ENCODE measurements around the gene IQGAP2. TPM values are rescaled to one million over a fixed set of nuclear protein-coding genes. Genes with fewer than 3 reads are reported as not detected.

The IQGAP2 gene
- total RNA-seq, 1 experiment from 2014 or later = 36.8 TPM

DNA sequence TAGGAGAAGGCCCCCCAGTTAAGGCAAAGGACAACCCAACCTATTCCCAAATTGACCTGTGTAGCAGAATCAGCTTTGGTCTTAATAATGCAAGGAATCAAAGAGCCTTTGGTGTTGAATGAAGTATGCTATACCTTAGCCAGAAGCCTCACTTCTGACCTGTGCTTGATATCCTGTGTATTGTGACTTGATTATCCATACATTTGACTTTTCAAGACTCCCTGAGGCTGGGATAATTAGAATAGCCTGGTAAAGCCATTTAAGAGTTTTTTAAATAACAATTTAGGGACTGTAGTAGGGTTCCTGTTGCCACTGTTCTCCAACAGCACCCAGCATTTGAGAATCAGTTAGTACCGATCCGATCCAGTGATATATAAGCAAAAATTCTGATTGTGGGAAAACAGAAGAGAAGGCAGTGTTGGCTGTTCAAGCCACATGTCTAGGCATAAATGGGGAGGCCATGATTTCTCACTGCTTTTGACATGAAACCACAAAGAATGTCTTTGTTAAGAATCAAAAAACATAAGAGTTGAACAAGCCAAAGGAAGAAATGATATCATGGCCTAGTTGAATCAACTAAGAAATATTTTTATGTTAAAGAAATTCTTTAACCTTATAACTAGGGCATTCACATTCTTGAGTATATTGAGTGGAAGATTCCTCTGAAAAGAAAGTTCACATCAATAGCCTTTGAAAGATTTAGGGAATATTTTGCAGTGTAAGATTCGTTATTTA lies 121.2 kb downstream of the IQGAP2 start:
- no peak for DNase-seq
- no peaks in the 10 kb centered on the region for H3K36me3 ChIP-seq (replicated peaks; ENCODE audit: control insufficient read depth, insufficient read depth, low read length)
- no peak overlapping the region for H3K4me3 ChIP-seq (ENCODE audit: insufficient read depth, low read depth, low read length)
- no peaks in the 10 kb centered on the region for H3K27me3 ChIP-seq (ENCODE audit: control insufficient read depth, insufficient read depth, low read length)

GRCh38 chr5:76524868-76525267 lies 121.8 kb downstream of the IQGAP2 start:
- no peak for DNase-seq
- Histone ChIP-seq H3K4me3 (ENCODE audit: insufficient read depth, low read depth, low read length) (no peak overlapping the region), H3K27me3 (ENCODE audit: control insufficient read depth, insufficient read depth, low read length) (no peaks in the 10 kb centered on the region), H3K36me3 (replicated peaks; ENCODE audit: control insufficient read depth, insufficient read depth, low read length) (no peaks in the 10 kb centered on the region)

DNA sequence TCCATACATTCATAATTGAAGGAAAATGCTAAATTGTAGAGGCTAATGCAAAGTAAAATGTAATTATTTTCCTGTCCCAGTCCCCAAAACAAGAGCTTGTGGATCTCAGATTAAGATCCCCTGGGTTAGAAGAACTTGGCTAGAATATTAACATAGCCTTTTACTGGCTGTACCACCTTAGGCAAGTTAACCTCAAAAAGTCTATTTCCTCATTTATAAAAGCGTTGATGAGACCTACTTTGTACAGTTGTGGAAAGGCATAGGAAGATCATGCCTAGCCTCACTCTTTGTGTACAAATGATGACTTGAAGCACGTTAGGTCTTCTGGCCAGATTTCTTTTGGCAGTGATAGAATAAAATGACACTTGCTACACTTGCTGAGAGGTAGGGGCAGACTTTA lies 122.9 kb downstream of the IQGAP2 start:
- no peaks in the 10 kb centered on the region for H3K36me3 ChIP-seq (replicated peaks; ENCODE audit: control insufficient read depth, insufficient read depth, low read length)
- no peak overlapping the region for H3K4me3 ChIP-seq (ENCODE audit: insufficient read depth, low read depth, low read length)
- no peak for DNase-seq
- H3K27me3 ChIP-seq (ENCODE audit: control insufficient read depth, insufficient read depth, low read length) = no peaks in the 10 kb centered on the region

DNA sequence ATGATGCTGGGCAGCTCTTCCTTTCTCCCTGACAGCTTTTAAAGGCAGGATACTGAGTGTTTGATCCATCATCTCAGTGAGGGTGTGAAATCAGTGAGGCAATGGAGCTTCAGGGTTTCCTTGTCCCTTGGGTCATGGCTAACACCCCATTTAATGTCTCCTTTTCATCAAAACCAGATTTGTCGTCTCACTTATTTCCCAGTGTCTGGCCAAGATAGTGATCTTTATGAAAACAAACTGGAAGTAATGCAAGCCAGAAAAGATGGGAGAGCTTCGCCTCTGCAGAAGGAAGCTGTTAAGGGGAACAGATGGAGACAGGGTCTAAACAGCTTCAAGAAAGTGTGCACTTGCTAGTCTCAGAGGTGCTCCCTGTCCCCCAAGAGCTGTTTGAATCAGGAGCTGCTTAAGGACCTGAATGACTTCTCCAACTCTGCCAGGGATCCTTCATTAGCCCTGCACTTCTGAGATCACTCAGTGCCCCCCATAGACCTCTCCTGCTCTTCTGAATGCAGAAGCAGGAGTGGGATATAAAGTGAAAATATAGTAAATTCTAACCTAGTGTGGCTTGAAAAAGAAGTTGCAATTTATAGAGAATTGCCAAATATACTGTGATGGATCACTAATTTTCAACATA lies 124.0 kb downstream of the IQGAP2 start:
- no peak overlapping the region for H3K4me3 ChIP-seq (ENCODE audit: insufficient read depth, low read depth, low read length)
- no peaks in the 10 kb centered on the region for H3K27me3 ChIP-seq (ENCODE audit: control insufficient read depth, insufficient read depth, low read length)
- no peaks in the 10 kb centered on the region for H3K36me3 ChIP-seq (replicated peaks; ENCODE audit: control insufficient read depth, insufficient read depth, low read length)
- DNase-seq = no peak

GRCh38 chr5:76527685-76528161 lies 124.6 kb downstream of the IQGAP2 start:
- DNase-seq = no peak
- H3K4me3 ChIP-seq (ENCODE audit: insufficient read depth, low read depth, low read length) = no peak overlapping the region
- H3K27me3 ChIP-seq (ENCODE audit: control insufficient read depth, insufficient read depth, low read length) = no peaks in the 10 kb centered on the region
- H3K36me3 ChIP-seq (replicated peaks; ENCODE audit: control insufficient read depth, insufficient read depth, low read length) = no peaks in the 10 kb centered on the region

GRCh38 chr5:76528547-76529331 lies 125.7 kb downstream of the IQGAP2 start:
- Histone ChIP-seq H3K27me3 (ENCODE audit: control insufficient read depth, insufficient read depth, low read length) (no peaks in the 10 kb centered on the region), H3K4me3 (ENCODE audit: insufficient read depth, low read depth, low read length) (no peak overlapping the region), H3K36me3 (replicated peaks; ENCODE audit: control insufficient read depth, insufficient read depth, low read length) (no peaks in the 10 kb centered on the region)
- no peak for DNase-seq

- DNase-seq = no peak
- no peaks in the 10 kb centered on the region for H3K27me3 ChIP-seq (ENCODE audit: control insufficient read depth, insufficient read depth, low read length)
These were observed 126.6 kb downstream of the IQGAP2 start for GRCh38 chr5:76529464-76530344.

DNA sequence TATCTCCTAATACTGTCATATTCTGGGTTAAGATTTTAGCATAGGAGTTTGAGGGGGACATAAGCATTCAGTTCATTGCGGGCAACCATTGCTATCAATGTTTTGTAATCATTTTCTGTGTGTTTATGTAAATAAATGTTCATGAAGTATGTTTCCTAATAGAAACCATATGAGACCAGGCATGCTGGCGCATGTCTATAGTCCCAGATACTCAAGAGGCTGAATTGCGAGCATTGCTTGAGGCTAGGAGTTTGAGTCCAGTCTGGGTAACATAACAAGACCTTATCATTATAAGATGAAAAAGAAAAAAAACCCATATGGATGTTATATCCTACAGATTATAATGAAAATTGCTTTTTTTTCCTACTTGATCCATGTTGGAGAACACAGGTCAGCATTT lies 129.0 kb downstream of the IQGAP2 start:
- Histone ChIP-seq H3K36me3 (replicated peaks; ENCODE audit: control insufficient read depth, insufficient read depth, low read length) (no peaks in the 10 kb centered on the region), H3K4me3 (ENCODE audit: insufficient read depth, low read depth, low read length) (no peak overlapping the region), H3K27me3 (ENCODE audit: control insufficient read depth, insufficient read depth, low read length) (no peaks in the 10 kb centered on the region)
- no peak for DNase-seq

More at GRCh38 chr5:76529464-76530344, 126.6 kb downstream of the IQGAP2 start:
- Histone ChIP-seq H3K36me3 (replicated peaks; ENCODE audit: control insufficient read depth, insufficient read depth, low read length) (no peaks in the 10 kb centered on the region), H3K4me3 (ENCODE audit: insufficient read depth, low read depth, low read length) (no peak overlapping the region)

DNA sequence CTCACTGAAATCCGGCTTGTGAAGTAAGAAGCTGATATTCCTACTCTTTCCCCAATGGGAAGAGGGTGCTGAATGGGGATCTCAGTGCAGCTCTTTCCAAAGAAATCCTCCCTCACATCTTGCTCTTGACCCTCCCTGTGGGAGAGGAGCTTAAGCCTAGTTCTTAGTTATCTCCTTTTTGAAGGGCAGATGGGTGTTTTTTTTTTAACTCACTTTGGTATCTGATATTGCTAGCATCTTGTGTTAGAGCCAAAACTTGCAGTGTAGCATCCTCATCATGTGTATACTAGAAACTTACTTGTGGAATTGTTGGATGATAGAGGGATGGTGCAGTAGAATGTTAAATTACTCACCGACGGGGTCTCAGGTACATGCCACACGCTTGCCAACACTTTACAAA lies 129.9 kb downstream of the IQGAP2 start:
- Histone ChIP-seq H3K27me3 (ENCODE audit: control insufficient read depth, insufficient read depth, low read length) (no peaks in the 10 kb centered on the region), H3K36me3 (replicated peaks; ENCODE audit: control insufficient read depth, insufficient read depth, low read length) (no peaks in the 10 kb centered on the region), H3K4me3 (ENCODE audit: insufficient read depth, low read depth, low read length) (no peak overlapping the region)
- DNase-seq = no peak

DNA sequence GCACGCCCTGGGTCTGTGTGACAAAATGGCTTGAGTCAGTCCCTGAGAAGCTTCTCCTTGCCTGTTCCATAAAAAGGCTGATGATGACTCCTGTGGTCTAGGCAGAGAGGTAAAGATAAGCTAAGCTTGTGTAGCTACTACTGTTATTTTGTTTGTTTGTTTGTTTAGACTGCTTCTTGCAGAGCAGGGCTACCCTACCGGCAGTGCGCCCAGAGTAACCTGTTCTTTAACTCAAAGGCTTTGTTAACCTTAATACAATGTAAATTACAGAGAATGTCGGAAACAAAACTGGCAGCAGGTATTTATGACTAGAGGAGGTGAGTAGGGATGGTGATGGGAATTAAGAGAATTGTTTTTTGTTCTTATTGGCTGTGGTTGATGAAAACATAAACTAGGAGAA lies 132.5 kb downstream of the IQGAP2 start:
- H3K36me3 ChIP-seq (replicated peaks; ENCODE audit: control insufficient read depth, insufficient read depth, low read length) = no peaks in the 10 kb centered on the region
- no peak for DNase-seq
- H3K4me3 ChIP-seq (ENCODE audit: insufficient read depth, low read depth, low read length) = no peak overlapping the region
- no peaks in the 10 kb centered on the region for H3K27me3 ChIP-seq (ENCODE audit: control insufficient read depth, insufficient read depth, low read length)

GRCh38 chr5:76537073-76537543 lies 134.0 kb downstream of the IQGAP2 start:
- no peaks in the 10 kb centered on the region for H3K27me3 ChIP-seq (ENCODE audit: control insufficient read depth, insufficient read depth, low read length)
- no peak for DNase-seq

GRCh38 chr5:76542241-76542640 lies 139.2 kb downstream of the IQGAP2 start:
- Histone ChIP-seq H3K4me3 (ENCODE audit: insufficient read depth, low read depth, low read length) (no peak overlapping the region), H3K27me3 (ENCODE audit: control insufficient read depth, insufficient read depth, low read length) (no peaks in the 10 kb centered on the region; the same call in 1 of the 2 replicates), H3K36me3 (replicated peaks; ENCODE audit: control insufficient read depth, insufficient read depth, low read length) (no peaks in the 10 kb centered on the region)
- no peak for DNase-seq

More at GRCh38 chr5:76537073-76537543, 134.0 kb downstream of the IQGAP2 start:
- Histone ChIP-seq H3K4me3 (ENCODE audit: insufficient read depth, low read depth, low read length) (no peak overlapping the region), H3K36me3 (replicated peaks; ENCODE audit: control insufficient read depth, insufficient read depth, low read length) (no peaks in the 10 kb centered on the region)

- Histone ChIP-seq H3K4me3 (ENCODE audit: insufficient read depth, low read depth, low read length) (no peak overlapping the region), H3K27me3 (ENCODE audit: control insufficient read depth, insufficient read depth, low read length) (no peaks in the 10 kb centered on the region; the same call in 1 of the 2 replicates), H3K36me3 (replicated peaks; ENCODE audit: control insufficient read depth, insufficient read depth, low read length) (no peaks in the 10 kb centered on the region)
- DNase-seq = no peak
These were observed 140.0 kb downstream of the IQGAP2 start for GRCh38 chr5:76542887-76543690.

All from H7 (cell line).